Fibroblast of pulmonary artery (primary cell): ENCODE measurements around the gene LVRN.
A peak's percentile ranks its signal among the peaks of the same experiment; 100 is the strongest.

Experiments
- DNase-seq: peaks from one replicate; pipeline ENCODE4 v3.0.0-alpha.2; 2010; ENCODE audit warnings: low read depth
- H3K4me3 ChIP-seq: replicated peaks from 2 replicates; pipeline ENCODE4 v1.5.1; 2011; ENCODE audit warnings: low read depth, mild to moderate bottlenecking, control low read depth, low read length, moderate library complexity
- TF ChIP-seq, protein P1 (sequence below): IDR thresholded peaks from 2 replicates; pipeline ENCODE4 v1.5.1; 2011; ENCODE audit warnings: mild to moderate bottlenecking, control low read depth, low read length, inconsistent platforms; ENCODE audit errors: missing control alignments

Gene LVRN

DNA sequence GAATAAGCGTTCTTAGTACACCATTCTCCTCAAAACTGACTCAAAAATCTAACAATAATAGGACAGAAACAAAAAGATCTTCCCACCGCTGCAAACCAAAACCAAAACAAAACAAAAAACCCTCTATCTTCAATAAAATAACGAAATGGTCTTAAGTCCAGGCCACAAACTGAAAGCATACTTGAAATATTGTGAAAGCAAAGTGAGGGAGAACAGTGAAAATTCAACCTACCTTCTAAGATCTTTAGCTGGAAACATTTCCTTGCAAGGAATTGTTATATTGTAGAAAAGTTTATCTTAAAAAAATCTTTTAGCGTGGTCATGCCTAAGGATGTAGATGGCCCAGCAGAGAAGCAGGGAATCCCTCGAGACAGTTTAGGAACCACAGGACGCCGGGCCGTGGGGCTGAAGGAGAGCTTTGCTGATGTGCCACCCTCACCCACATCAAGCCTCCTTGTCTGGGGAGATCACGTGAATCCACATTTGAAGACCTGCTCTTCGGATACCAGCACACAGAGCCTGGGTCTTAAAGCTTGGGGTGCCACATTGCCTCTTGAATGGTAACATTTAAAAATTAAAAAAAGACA is 27.8 kb upstream of the LVRN start:
- no peak overlapping the region for H3K4me3 ChIP-seq
- DNase-seq: no peak
- TF ChIP-seq, protein P1, sequence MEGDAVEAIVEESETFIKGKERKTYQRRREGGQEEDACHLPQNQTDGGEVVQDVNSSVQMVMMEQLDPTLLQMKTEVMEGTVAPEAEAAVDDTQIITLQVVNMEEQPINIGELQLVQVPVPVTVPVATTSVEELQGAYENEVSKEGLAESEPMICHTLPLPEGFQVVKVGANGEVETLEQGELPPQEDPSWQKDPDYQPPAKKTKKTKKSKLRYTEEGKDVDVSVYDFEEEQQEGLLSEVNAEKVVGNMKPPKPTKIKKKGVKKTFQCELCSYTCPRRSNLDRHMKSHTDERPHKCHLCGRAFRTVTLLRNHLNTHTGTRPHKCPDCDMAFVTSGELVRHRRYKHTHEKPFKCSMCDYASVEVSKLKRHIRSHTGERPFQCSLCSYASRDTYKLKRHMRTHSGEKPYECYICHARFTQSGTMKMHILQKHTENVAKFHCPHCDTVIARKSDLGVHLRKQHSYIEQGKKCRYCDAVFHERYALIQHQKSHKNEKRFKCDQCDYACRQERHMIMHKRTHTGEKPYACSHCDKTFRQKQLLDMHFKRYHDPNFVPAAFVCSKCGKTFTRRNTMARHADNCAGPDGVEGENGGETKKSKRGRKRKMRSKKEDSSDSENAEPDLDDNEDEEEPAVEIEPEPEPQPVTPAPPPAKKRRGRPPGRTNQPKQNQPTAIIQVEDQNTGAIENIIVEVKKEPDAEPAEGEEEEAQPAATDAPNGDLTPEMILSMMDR: no peak

- no peak for DNase-seq
Observed at GRCh38 chr5:115936031-115936430, 26.2 kb upstream of the LVRN start.

DNA sequence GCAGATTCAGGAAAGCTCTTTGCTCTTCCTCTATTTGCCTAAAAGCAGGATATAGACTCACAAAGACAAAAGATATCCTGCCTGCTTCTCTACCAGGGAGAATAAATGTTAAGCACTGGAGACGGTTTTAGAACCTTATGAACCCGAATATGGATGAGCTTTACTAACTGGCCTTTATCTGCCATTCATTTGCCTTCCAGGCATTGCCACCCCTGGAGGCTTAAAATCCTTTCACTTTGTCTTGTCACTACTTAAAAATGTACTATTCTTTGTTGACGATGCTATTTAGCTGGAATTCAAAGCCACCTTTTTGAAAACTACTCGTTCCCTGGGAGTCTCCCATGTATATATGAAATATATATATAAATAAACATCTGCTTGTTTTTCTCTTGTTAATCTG is 23.2 kb upstream of the LVRN start:
- H3K4me3 ChIP-seq: no peak overlapping the region
- TF ChIP-seq, protein P1: no peak
- no peak for DNase-seq

More at GRCh38 chr5:115936031-115936430, 26.2 kb upstream of the LVRN start:
- TF ChIP-seq, protein P1: no peak
- H3K4me3 ChIP-seq: no peak overlapping the region

GRCh38 chr5:115940080-115940810 is 22.0 kb upstream of the LVRN start:
- TF ChIP-seq, protein P1: no peak
- DNase-seq: no peak

GRCh38 chr5:115941051-115941675 is 21.1 kb upstream of the LVRN start:
- DNase-seq: peak; percentile 95
- TF ChIP-seq, protein P1: no peak
- no peak overlapping the region for H3K4me3 ChIP-seq

More at GRCh38 chr5:115940080-115940810, 22.0 kb upstream of the LVRN start:
- H3K4me3 ChIP-seq: no peak overlapping the region

DNA sequence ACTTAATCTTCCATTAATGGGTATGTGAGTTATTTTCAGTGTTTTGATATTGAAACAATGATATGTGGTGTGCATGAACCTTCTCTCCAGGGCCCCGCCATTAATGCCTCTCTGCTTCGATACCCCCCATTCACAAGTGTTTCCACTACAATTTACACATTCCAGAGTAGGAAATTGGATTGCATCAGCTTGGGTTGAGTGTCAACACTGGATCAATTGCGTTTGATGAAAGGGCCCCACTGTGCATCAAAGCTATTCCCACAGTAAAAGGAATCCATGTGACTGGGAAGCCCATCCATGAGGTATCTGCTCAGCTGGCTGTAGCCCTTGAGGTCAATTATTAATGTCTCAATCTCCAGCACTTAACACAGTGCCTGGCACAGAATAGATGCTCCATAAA is 17.8 kb upstream of the LVRN start:
- TF ChIP-seq, protein P1: no peak
- no peak overlapping the region for H3K4me3 ChIP-seq
- no peak for DNase-seq
